Right lobe of liver (tissue), 6 donors: ENCODE measurements around the gene PEX1. TPM values are rescaled to one million over a fixed set of nuclear protein-coding genes. Genes with fewer than 3 reads are reported as not detected.

Experiments
- ATAC-seq, 4 donors: fragments of 200-7000 bp; cut with Tn5 transposase; one replicate each; pipeline ENCODE4 v1.9.1; 2020; ENCODE audit warnings: mild to moderate bottlenecking in 4 of 4, moderate library complexity in 4 of 4
- DNase-seq, 3 donors: peaks; one replicate each; pipeline ENCODE4 v3.0.0-alpha.2; 2020
- H3K27ac ChIP-seq, 3 donors: fragments of 200-600 bp; one replicate each; pipeline ENCODE4 v1.8.0; 2022
- H3K27me3 ChIP-seq, 2 donors: fragments of 200-600 bp; one replicate each; pipeline ENCODE4 v1.8.0; 2022
- H3K36me3 ChIP-seq, 4 donors: fragments of 200-600 bp; sonication (generic) in 1 of 4; one replicate each; pipeline versions ENCODE4 v1.5.1 to v1.8.0; 2017 to 2022; ENCODE audit warnings: control low read depth in 1 of 4
- H3K4me1 ChIP-seq, 4 donors: fragments of 200-600 bp; sonication (generic) in 1 of 4; one replicate each; pipeline versions ENCODE4 v1.5.1 to v1.8.0; 2017 to 2022; ENCODE audit warnings: control low read depth in 1 of 4
- H3K4me3 ChIP-seq, 3 donors: fragments of 200-600 bp; one replicate each; pipeline ENCODE4 v1.8.0; 2022
- H3K9me3 ChIP-seq, 4 donors: fragments of 200-600 bp; sonication (generic) in 1 of 4; one replicate each; pipeline versions ENCODE4 v1.5.1 to v1.8.0; 2017 to 2022; ENCODE audit warnings: control low read depth in 1 of 4
- CTCF ChIP-seq, 4 donors: fragments of 200-600 bp in 3 of 4; fragments of 450-650 bp in 1 of 4; IDR thresholded peaks; one replicate each; pipeline versions ENCODE4 v1.5.1 to v1.8.0; 2016 to 2022; ENCODE audit warnings: antibody characterized with exemption in 4 of 4, mild to moderate bottlenecking in 2 of 4
- POLR2A ChIP-seq: fragments of 450-650 bp; IDR thresholded peaks from one replicate; pipeline ENCODE4 v1.6.1; 2017; ENCODE audit warnings: antibody characterized with exemption, mild to moderate bottlenecking
- WGBS: methylation state at CpG from one replicate; pipeline ENCODE4 v1.1.6; 2018; ENCODE audit warnings: low coverage, low lambda C conversion rate; ENCODE audit not compliant: insufficient coverage; ENCODE audit errors: missing lambda C conversion rate; 5-methylcytosine and 5-hydroxymethylcytosine counted together
- intact Hi-C, 2 donors: fragments of 100-400 bp; cut with DNase I; formaldehyde crosslinking; loops; one replicate each; pipeline versions ENCODE4 v1.11.2 to v1.14.1; 2022
- total RNA-seq, 6 experiments: library from RNA; depleted of rRNA in 2 of 6; stranded (reverse); fragments of >200 nt in 2 of 6; fragmentation: NEBNext Ultra II Directional in 3 of 6; extraction: Animal tissue kit (Norgen Biotek cat#: 25700) in 3 of 6; gene quantifications; one replicate each; pipeline versions ENCODE4 v1.1.0 to v1.2.4, GENCODE V29; 2016 to 2023
- donor health status: DM: no; HTN: yes; CAD: no.
- donor health status: DM: no; HTN: no; CAD: no.
- donor health status: DM: no; HTN: no; CAD: no.
- donor health status: DM: no; HTN: yes; CAD: no.
- donor health status: DM: no; HTN: yes; CAD: no.

PEX1 gene
- total RNA-seq, 6 experiments from 2014 or later, result 10.0 to 12.0 (median 10.8) TPM

GRCh38 chr7:92460109-92460508 lies 68.2 kb downstream of the PEX1 start:
- Histone ChIP-seq H3K27ac (no peak overlapping the region), H3K9me3 (no peaks in the 10 kb centered on the region), H3K36me3 (peaks cover 4 to 30% (median 15%) of the 10 kb centered on the region in 4 donors), H3K4me1 (peaks cover 0 to 7% (median 0%) of the 10 kb centered on the region in 4 donors), H3K27me3 (no peaks in the 10 kb centered on the region), H3K4me3 (no peak overlapping the region)
- DNase-seq, result no peak
- no peak for TF ChIP-seq CTCF (IDR thresholded peaks at IDR 0.05)
- TF ChIP-seq POLR2A, result no peak
- ATAC-seq, result no peak
- 60% methylated on average over 2 of the region's 2 CpGs for WGBS
- intact Hi-C loops, result no loop called here

- DNase-seq (no peak), ATAC-seq (no peak)
- no peaks in the 10 kb centered on the region for H3K27me3 ChIP-seq
Measured at GRCh38 chr7:92456236-92456635, 72.1 kb downstream of the PEX1 start.

GRCh38 chr7:92451645-92452044 lies 76.7 kb downstream of the PEX1 start:
- ATAC-seq, result no peak
- Histone ChIP-seq H3K4me1 (peaks cover 0 to 5% (median 0%) of the 10 kb centered on the region in 4 donors), H3K36me3 (peaks cover 2 to 70% (median 20%) of the 10 kb centered on the region in 4 donors), H3K9me3 (no peaks in the 10 kb centered on the region), H3K4me3 (no peak overlapping the region), H3K27me3 (no peaks in the 10 kb centered on the region), H3K27ac (no peak overlapping the region)
- TF ChIP-seq CTCF (IDR thresholded peaks at IDR 0.05) (no peak), POLR2A (no peak)
- no peak for DNase-seq
- WGBS, result 97% methylated on average over 2 of the region's 2 CpGs
- intact Hi-C loops, result no loop called here

More at GRCh38 chr7:92456236-92456635, 72.1 kb downstream of the PEX1 start:
- H3K4me3 ChIP-seq, result no peak overlapping the region
- H3K4me1 ChIP-seq, result peaks cover 0 to under 1% (median 0%) of the 10 kb centered on the region in 4 donors
- TF ChIP-seq POLR2A, result no peak
- TF ChIP-seq CTCF (IDR thresholded peaks at IDR 0.05), result no peak
- intact Hi-C loops, result no loop called here
- peaks cover 4 to 66% (median 22%) of the 10 kb centered on the region in 4 donors for H3K36me3 ChIP-seq
- WGBS, result 83% methylated on average over 1 of the region's 2 CpGs
- no peaks in the 10 kb centered on the region for H3K9me3 ChIP-seq
- no peak overlapping the region for H3K27ac ChIP-seq

- H3K27ac ChIP-seq, result peak overlapping the region; percentile 92 to 97 (median 96)
- WGBS, result 2% methylated on average over 11 of the region's 11 CpGs
- H3K9me3 ChIP-seq, result no peaks in the 10 kb centered on the region
- peaks cover 0 to 37% (median 7%) of the 10 kb centered on the region in 4 donors for H3K36me3 ChIP-seq
- H3K4me3 ChIP-seq, result peak overlapping the region; percentile 93 to 99 (median 97)
- no peaks in the 10 kb centered on the region for H3K27me3 ChIP-seq
- peaks cover 0 to 5% (median 0%) of the 10 kb centered on the region in 4 donors for H3K4me1 ChIP-seq
- DNase-seq (peak in 2 of 3 donors; percentile 47 to 54), ATAC-seq (peak; percentile 37 to 52 (median 42))
- no peak for TF ChIP-seq POLR2A
- peak; percentile 28 to 43 (median 38) for TF ChIP-seq CTCF (IDR thresholded peaks at IDR 0.05)
- intact Hi-C loops, result no loop called here
Measured at GRCh38 chr7:92448205-92448747, 80.0 kb downstream of the PEX1 start.
